CD4-positive, alpha-beta T cell treated with Interleukin-17A for 1 hour (primary cell): ENCODE measurements around the gene UNC5A.
A peak's percentile ranks its signal among the peaks of the same experiment; 100 is the strongest.

Source experiments
- DNase-seq: peaks from one replicate; pipeline ENCODE4 v3.0.0-alpha.2; 2020

The UNC5A gene

GRCh38 chr5:176810081-176810597 lies at the start of gene UNC5A:
Gene UNC5A, plus strand, starts transcription at chr5:176810559. Its CDS starts 192 bp downstream, at chr5:176810751.
- peak; percentile 45 for DNase-seq

DNA sequence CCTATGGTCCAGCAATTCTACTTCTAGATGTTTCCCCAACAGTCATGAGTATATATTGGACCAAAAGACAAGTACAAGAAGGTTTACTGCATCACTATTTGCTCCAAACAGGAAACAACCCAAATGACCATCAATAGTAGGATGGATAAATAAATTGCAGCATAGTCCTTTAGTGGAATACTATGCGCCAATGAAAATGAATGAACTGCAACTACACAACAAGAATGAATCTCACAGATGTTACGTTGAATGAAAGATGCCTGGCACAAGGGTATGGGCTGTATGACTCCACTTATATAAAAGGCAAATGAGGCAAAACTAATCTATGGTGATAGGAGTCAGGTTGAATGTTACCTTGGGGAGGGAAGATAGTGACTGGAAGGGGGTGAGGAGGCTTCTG lies 48.6 kb upstream of the UNC5A start:
- DNase-seq = no peak

GRCh38 chr5:176762489-176762888 lies 47.9 kb upstream of the UNC5A start:
- no peak for DNase-seq

- no peak for DNase-seq
Measured at GRCh38 chr5:176765687-176766086, 44.7 kb upstream of the UNC5A start.

DNA sequence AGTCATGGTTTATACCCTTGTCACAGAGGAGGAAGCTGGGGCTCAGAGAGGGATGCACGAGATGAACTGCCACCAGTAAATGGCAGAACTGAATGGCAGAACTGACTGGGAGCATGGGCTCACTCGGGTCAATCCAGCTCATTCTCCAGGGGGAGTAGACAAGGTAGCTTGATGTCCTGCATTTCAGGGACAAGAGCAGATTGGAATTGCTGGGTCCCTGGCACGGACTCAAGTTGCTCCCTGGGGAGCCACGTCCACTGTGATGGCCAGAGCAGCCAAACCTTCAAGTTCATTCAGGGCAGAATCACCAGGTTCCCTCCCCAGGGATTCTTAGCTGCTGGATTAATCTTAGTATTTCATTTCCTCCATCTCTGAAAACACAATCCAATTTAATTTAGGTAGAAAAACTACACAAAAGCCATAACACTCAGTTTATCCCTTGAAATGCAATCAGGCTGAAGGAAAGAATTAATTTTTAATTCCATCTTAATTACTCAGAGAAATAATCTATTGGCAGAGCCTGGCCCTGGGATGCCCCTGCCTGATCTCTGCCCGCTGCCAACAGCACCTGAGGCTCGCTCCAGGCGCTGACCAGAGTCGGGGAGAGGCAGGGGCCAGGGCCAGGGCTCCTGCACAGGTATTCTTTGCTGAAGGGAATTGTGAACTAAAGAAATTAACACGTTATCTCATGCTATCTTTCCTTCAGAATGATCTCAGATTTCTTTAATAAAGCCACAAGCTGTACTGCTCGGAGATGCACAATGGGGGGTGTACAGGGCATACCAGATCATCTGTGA lies 42.0 kb upstream of the UNC5A start:
- DNase-seq = no peak

DNA sequence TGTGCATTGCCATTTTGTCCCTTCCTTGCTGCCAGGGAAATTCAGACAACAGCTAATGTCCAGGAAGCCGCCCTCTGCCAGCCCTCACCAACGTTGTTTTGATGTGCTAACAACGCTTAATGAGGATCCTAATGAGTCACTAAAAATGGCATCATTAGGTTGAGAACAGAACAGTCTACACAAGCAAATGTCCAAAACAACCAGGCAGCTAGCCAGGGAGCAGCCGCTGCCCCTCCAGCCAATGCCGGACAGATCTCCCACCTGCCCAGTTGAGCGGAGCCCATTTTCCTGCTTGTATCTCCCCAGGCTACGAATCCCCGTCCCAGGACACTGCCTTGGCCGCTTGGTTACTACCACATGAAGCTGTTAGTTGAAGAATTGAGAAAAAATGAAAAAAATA lies 40.4 kb upstream of the UNC5A start:
- no peak for DNase-seq

GRCh38 chr5:176770431-176770830 lies 39.9 kb upstream of the UNC5A start:
- no peak for DNase-seq

DNA sequence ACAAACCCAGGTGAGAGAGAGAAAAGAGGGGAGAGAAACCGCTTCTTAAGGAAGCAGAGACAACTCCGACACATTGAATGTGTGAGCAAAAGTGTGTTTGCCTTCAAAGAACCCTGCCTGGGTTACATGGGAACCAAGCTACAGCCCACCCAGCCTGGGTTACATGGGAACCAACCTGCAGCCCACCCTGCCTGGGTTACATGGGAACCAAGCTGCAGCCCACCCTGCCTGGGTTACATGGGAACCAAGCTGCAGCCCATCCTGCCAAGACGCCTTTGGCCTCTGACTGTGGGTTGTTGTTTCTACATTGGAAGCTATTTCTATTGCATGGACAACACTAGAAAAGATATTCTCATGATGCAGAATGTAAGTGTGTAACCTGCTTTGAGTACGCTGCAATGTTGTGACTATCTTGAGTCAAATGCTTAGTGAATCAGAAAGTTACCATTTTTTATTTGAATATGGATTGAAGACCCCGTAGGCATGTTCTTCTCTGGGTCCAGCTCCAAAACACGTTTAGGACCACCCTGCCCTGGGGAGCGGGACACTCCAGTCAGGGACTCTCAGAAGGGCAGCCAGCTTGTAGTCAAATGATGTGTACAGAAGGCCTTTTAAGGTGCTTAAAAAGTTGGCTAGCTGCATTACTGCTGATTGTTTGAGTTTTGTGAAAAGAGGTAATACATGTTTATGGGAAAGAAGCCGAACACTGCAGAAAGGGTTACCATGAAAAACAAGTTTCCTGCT lies 39.1 kb upstream of the UNC5A start:
- DNase-seq = no peak

GRCh38 chr5:176772271-176773210 lies 37.8 kb upstream of the UNC5A start:
- no peak for DNase-seq

DNA sequence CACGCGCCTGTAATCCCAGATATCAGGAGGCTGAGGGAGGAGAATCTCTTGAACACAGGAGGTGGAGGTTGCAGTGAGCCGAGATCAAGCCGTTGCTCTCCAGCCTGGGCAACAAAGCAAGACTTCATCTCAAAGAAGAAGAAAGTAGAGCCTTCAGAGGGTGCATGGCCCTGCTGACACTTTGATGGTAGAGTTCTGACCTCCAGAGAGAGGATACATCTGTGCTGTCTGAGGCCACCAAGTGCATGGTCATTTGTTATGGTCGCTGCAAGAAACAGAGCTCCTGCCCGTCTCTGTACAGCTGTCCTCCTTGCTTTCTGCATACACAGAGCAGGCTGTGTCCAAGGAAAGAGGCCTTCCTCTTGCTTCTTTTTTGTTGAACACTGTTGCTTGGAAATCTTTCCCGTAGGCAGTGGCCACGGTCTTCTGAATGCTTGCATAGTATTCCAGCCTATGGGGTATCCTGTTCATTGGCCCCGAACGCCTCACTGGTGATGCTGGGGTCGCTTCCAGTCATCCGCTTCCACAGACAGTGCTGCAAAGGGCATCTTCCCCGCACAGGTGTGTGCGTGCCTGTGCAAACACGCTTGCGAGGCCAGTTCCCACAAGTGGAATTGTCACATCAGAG lies 36.8 kb upstream of the UNC5A start:
- no peak for DNase-seq

DNA sequence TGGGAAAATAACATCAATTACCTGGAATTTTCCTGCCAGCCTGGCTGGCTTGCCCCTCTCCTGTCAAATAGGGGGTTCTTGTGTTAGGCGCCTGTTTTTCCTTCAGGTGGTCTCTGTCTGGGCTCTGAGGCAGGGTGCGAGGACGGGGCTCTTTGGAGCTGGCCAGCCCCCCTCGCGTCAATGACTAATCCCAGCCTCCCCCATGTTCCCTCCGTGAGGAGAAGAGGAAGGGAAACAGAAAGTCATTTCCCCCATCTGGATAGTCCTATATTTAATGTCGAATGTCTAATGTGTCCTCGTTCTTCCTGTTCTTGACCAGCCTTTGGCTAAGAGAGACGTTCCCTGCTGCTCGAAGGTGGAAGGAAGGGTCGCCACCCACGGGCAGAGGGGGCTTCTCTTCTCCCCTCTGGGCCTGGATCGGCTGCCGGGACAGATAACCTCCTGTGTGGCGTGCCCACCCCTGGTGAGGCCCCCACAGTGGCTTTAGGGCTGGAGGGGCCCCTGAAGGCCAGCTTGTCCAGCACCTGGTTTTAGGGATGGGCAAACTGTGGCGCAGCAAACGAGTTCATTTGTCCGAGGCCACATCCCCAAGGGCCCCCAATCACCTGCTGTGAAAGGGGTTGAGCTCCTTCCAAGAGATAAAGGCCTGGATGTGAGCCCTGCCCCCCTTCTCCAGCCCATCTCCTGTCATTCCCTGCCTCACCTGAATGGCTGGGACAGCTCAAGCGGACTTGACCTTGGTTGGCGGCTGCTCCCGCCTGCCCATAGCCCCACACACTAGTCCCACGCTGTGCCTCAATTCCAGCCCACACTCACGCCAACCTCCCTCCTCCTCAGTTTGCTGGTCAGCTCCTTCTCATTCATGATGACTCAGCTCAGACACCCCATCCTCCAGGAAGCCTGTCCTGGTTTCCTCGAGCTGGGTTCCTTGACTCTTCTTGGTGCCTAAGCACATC lies 35.9 kb upstream of the UNC5A start:
- no peak for DNase-seq

- DNase-seq = no peak
Measured at GRCh38 chr5:176775409-176775808, 35.0 kb upstream of the UNC5A start.

- no peak for DNase-seq
Measured at GRCh38 chr5:176776141-176776865, 34.1 kb upstream of the UNC5A start.

DNA sequence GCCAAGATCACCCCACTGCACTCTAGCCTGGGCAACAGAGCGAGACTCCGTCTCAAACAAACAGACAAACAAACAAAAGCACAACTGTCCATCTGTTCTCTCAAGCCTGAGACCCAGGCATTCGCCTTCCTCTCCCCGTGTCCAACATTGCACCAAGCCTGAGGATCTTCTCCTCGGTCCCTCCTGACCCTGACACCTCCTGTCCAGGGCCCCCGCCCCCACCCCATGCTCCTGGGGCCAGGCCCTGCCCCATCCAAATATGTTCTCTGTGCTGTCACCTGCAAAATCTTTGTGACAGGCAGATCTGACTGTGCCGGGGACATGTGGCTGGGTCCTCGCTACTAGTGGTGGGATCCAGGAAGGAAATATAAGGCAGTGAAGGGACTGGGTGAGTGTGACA lies 33.4 kb upstream of the UNC5A start:
- DNase-seq = no peak

- DNase-seq = no peak
Measured at GRCh38 chr5:176778921-176779465, 31.4 kb upstream of the UNC5A start.

GRCh38 chr5:176779537-176779936 lies 30.8 kb upstream of the UNC5A start:
- no peak for DNase-seq

GRCh38 chr5:176780176-176781053 lies 29.9 kb upstream of the UNC5A start:
- no peak for DNase-seq

DNA sequence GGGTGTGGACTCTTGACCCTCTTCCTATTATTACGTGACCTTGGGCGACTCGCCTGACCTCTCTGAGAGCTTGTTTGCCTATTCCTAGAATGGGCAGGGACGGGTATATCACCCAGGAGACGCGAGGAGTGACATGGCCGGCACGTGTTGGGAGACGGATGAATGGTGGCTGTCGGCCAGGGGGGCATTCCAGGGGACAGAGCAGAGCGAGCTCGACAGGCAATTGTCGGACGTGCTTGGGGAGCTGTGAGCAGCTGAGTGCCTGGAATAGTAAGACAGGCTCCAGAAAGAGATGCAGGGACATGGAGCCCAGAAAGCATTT lies 29.3 kb upstream of the UNC5A start:
- DNase-seq = no peak
